GM23248 (cell line): Measurements from ENCODE around the gene NCK2. TPM values are rescaled to one million over a fixed set of nuclear protein-coding genes. Genes with fewer than 3 reads are reported as not detected.

Source experiments
- DNase-seq: peaks from one replicate; pipeline ENCODE4 v3.0.0-alpha.2; 2015
- H2AFZ ChIP-seq: fragments of 200-600 bp; sonication (generic); 2 replicates; pipeline ENCODE4 v1.6.1; 2016; ENCODE audit warnings: antibody characterized with exemption
- H3F3A ChIP-seq: fragments of 200-600 bp; sonication (generic); 2 replicates; pipeline ENCODE4 v1.6.1; 2016; ENCODE audit warnings: mild to moderate bottlenecking, antibody characterized with exemption, mixed run types; ENCODE audit not compliant: insufficient read depth
- H3K27ac ChIP-seq: fragments of 200-600 bp; sonication (generic); 2 replicates; pipeline ENCODE4 v1.5.1; 2016; ENCODE audit warnings: mild to moderate bottlenecking
- H3K27me3 ChIP-seq: fragments of 200-600 bp; sonication (generic); replicated peaks from 2 replicates; pipeline ENCODE4 v1.6.1; 2016; ENCODE audit warnings: mild to moderate bottlenecking; ENCODE audit not compliant: insufficient read depth
- H3K36me3 ChIP-seq: fragments of 200-600 bp; sonication (generic); 2 replicates; pipeline ENCODE4 v1.6.1; 2016; ENCODE audit warnings: low read depth, mild to moderate bottlenecking
- H3K4me1 ChIP-seq: fragments of 200-600 bp; sonication (generic); 2 replicates; pipeline ENCODE4 v1.6.1; 2016; ENCODE audit warnings: mild to moderate bottlenecking; ENCODE audit not compliant: insufficient read depth
- H3K4me2 ChIP-seq: fragments of 200-600 bp; sonication (generic); one replicate; pipeline ENCODE4 v1.6.1; 2016; ENCODE audit warnings: mild to moderate bottlenecking; ENCODE audit not compliant: unreplicated experiment
- H3K4me3 ChIP-seq: fragments of 200-600 bp; sonication (generic); 2 replicates; pipeline ENCODE4 v1.5.1; 2016; ENCODE audit warnings: mild to moderate bottlenecking
- H3K79me2 ChIP-seq: fragments of 200-600 bp; sonication (generic); 2 replicates; pipeline ENCODE4 v1.6.1; 2016; ENCODE audit warnings: mild to moderate bottlenecking; ENCODE audit not compliant: insufficient read depth
- H3K9ac ChIP-seq: fragments of 200-600 bp; sonication (generic); 2 replicates; pipeline ENCODE4 v1.6.1; 2016; ENCODE audit warnings: mild to moderate bottlenecking
- H3K9me2 ChIP-seq: fragments of 200-600 bp; sonication (generic); 2 replicates; pipeline ENCODE4 v1.6.1; 2016; ENCODE audit warnings: mixed run types, mild to moderate bottlenecking, moderate library complexity; ENCODE audit not compliant: insufficient read depth
- H3K9me3 ChIP-seq: fragments of 200-600 bp; sonication (generic); one replicate; pipeline ENCODE4 v1.6.1; 2017; ENCODE audit warnings: low read depth
- H4K20me1 ChIP-seq: fragments of 200-600 bp; sonication (generic); 2 replicates; pipeline ENCODE4 v1.6.0; 2016; ENCODE audit not compliant: insufficient read depth
- EZH2 ChIP-seq: fragments of 200-600 bp; sonication (generic); IDR thresholded peaks from 2 replicates; pipeline ENCODE4 v1.6.1; 2018; ENCODE audit warnings: antibody characterized with exemption, mild to moderate bottlenecking; ENCODE audit not compliant: insufficient read depth, poor library complexity, severe bottlenecking
- EZH2phosphoT487 ChIP-seq: fragments of 200-600 bp; sonication (generic); IDR thresholded peaks from 2 replicates; pipeline ENCODE4 v1.6.1; 2018; ENCODE audit warnings: antibody characterized with exemption, moderate library complexity, mild to moderate bottlenecking, low read depth; ENCODE audit not compliant: insufficient read depth
- WGBS, 2 experiments: methylation state at CpG; one replicate each; pipeline ENCODE4 v1.1.6; 2015 to 2017; ENCODE audit warnings: low lambda C conversion rate in 2 of 2, low coverage in 1 of 2; ENCODE audit errors: missing lambda C conversion rate in 2 of 2; 5-methylcytosine and 5-hydroxymethylcytosine counted together
- in situ Hi-C: fragments of 300-500 bp; cut with MboI; formaldehyde crosslinking; loops from 2 replicates; pipeline ENCODE4 v1.15.0; 2020
- polyA plus RNA-seq: library from polyadenylated mRNA; unstranded; fragments of >200 nt; fragmentation: Nextera tagmentation; extraction: Ambion mirVana; gene quantifications from 2 replicates; pipeline ENCODE4 v1.2.1, GENCODE V29; 2016
- total RNA-seq: library from RNA; depleted of rRNA; stranded (reverse); fragments of >200 nt; shearing (Covaris generic); gene quantifications from 2 replicates; pipeline ENCODE4 v1.2.3, GENCODE V29; 2014

NCK2 gene
- total and polyA plus RNA-seq, 2 experiments from 2014 or later: 5.1 to 25.2 TPM

DNA sequence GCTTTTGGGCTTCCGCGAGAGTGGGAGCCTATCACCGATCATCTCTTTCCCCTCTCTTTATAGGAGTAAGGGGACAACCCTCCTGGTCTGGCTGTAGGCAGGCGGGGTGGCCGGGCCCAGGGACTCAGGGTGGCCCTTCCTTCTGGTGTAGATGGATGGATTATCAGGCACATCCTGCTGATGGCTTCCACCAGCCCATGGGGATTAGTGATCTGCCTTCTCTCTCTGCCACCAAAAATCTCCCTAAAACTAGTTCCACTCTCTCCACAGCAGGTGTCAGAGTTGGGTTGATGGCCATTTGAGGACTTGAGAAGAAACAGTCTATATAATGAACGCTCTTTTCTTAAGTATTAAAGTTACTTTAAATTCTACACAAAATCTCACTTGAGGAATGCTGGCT is 37.4 kb downstream of the NCK2 start:
- H3K36me3 ChIP-seq: no peaks in the 10 kb centered on the region
- H3K27me3 ChIP-seq: no peaks in the 10 kb centered on the region
- in situ Hi-C loops: no loop called here
- no peaks in the 10 kb centered on the region for H3K4me1 ChIP-seq
- WGBS, 2 experiments: 82 to 85% methylated on average over 6 of the region's 6 CpGs
- TF ChIP-seq EZH2 (no peak), EZH2phosphoT487 (no peak)
- H4K20me1 ChIP-seq: peaks cover 4% of the 10 kb centered on the region; the same call in 1 of the 2 replicates
- H3K4me3 ChIP-seq: no peak overlapping the region
- no peak overlapping the region for H3K27ac ChIP-seq
- DNase-seq: no peak
- H3K79me2 ChIP-seq: peaks cover 83% of the 10 kb centered on the region
- no peak overlapping the region for H3K9ac ChIP-seq
- no peak overlapping the region for H2AFZ ChIP-seq
- no peaks in the 10 kb centered on the region for H3F3A ChIP-seq
- no peak overlapping the region for H3K4me2 ChIP-seq
- H3K9me3 ChIP-seq: no peaks in the 10 kb centered on the region
- no peaks in the 10 kb centered on the region for H3K9me2 ChIP-seq

DNA sequence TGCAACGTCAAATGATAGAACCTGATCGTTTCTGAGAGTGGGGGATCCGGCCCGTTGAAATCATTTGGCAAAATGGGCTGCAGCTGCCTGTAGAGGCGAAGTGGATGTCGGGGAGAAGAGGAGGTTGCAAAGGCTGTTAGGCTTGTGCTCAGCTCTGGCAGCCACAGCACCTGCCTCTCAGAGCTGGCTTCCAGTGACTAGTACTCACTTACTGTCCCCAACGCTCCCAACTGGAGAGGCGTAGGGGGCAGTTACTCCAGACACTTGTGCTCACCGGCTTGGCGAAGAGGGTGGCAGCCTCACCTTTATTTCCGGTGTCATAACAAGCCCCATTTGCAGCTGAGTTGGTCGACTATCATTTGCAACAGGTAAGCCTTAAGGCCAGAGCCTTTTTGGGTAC is 37.9 kb downstream of the NCK2 start:
- H3K9me2 ChIP-seq: no peaks in the 10 kb centered on the region
- no peak overlapping the region for H3K4me2 ChIP-seq
- no peaks in the 10 kb centered on the region for H3K36me3 ChIP-seq
- no peak overlapping the region for H3K4me3 ChIP-seq
- no peaks in the 10 kb centered on the region for H3K9me3 ChIP-seq
- H3K27ac ChIP-seq: no peak overlapping the region
- 88 to 89% methylated on average over 12 of the region's 12 CpGs for WGBS, 2 experiments
- H3K4me1 ChIP-seq: no peaks in the 10 kb centered on the region
- no peaks in the 10 kb centered on the region for H3F3A ChIP-seq
- H3K27me3 ChIP-seq: no peaks in the 10 kb centered on the region
- no peak overlapping the region for H3K9ac ChIP-seq
- TF ChIP-seq EZH2: no peak
- TF ChIP-seq EZH2phosphoT487: no peak
- H3K79me2 ChIP-seq: peaks cover 84% of the 10 kb centered on the region
- peaks cover 4% of the 10 kb centered on the region; the same call in 1 of the 2 replicates for H4K20me1 ChIP-seq
- in situ Hi-C loops: no loop called here
- no peak overlapping the region for H2AFZ ChIP-seq
- DNase-seq: no peak

DNA sequence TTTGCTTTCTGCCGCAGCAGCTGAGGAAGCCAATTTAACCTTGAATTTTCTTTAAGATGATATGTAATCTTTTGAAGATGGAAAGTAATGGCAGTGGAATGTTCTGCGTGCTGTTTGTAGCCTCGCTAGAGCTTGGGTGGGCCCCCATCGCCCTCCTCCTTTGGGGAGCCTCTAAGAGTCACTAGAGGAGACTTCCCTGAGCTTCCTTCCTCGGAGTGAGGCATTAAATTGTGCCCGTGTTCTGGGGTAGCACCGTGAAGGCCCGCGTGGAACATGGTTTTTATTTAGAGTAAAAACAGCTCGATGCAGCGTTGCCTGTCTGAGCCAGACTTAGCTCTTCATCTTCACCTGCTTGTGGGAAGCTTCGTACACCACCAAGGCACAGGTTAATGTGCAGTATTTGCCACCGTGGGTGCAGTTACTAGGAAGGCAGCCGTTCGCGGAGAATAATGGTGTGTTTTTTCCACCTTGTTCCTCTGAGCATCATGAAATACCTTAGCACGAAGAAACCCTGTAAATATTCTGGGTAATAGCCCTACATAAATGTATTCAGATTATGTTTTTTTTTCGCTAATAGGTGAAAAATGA is 38.5 kb downstream of the NCK2 start:
- DNase-seq: no peak
- H4K20me1 ChIP-seq: peaks cover 4% of the 10 kb centered on the region; the same call in 1 of the 2 replicates
- H3K9ac ChIP-seq: no peak overlapping the region
- H3K4me1 ChIP-seq: no peaks in the 10 kb centered on the region
- 86 to 88% methylated on average over 18 of the region's 18 CpGs for WGBS, 2 experiments
- in situ Hi-C loops: no loop called here
- H3K79me2 ChIP-seq: peaks cover 85% of the 10 kb centered on the region
- no peaks in the 10 kb centered on the region for H3K9me2 ChIP-seq
- no peak overlapping the region for H2AFZ ChIP-seq
- no peak overlapping the region for H3K4me2 ChIP-seq
- H3K36me3 ChIP-seq: no peaks in the 10 kb centered on the region
- H3K9me3 ChIP-seq: no peaks in the 10 kb centered on the region
- H3K27ac ChIP-seq: no peak overlapping the region
- TF ChIP-seq EZH2 (no peak), EZH2phosphoT487 (no peak)
- no peaks in the 10 kb centered on the region for H3F3A ChIP-seq
- H3K4me3 ChIP-seq: no peak overlapping the region
- no peaks in the 10 kb centered on the region for H3K27me3 ChIP-seq

DNA sequence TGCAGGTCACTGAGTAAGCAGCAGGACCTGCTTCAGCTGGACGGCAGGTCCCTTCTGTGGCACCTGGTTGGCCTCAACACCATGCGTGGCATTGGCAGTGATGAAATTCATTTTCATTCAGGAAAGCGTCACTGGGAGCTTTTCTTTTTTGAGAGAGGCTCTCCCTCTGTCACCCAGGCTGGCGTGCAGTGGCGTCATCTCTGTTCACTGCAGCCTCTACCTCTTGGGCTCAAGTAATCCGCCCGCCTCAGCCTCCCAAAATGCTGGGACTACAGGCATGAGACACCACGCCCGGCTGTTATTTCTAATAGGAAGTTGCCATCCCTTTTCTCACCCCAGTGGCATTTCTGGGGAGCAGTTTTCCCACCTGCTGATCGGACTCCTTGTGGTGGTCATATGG is 39.3 kb downstream of the NCK2 start:
- H3K9me3 ChIP-seq: no peaks in the 10 kb centered on the region
- WGBS, 2 experiments: 91 to 93% methylated on average over 10 of the region's 10 CpGs
- no peak overlapping the region for H3K4me3 ChIP-seq
- peaks cover 4% of the 10 kb centered on the region; the same call in 1 of the 2 replicates for H4K20me1 ChIP-seq
- H2AFZ ChIP-seq: no peak overlapping the region
- no peaks in the 10 kb centered on the region for H3K36me3 ChIP-seq
- H3K27me3 ChIP-seq: no peaks in the 10 kb centered on the region
- H3K4me2 ChIP-seq: no peak overlapping the region
- H3K27ac ChIP-seq: no peak overlapping the region
- H3K4me1 ChIP-seq: no peaks in the 10 kb centered on the region
- no peaks in the 10 kb centered on the region for H3K9me2 ChIP-seq
- DNase-seq: no peak
- no peak overlapping the region for H3K9ac ChIP-seq
- TF ChIP-seq EZH2 (no peak), EZH2phosphoT487 (no peak)
- in situ Hi-C loops: no loop called here
- no peaks in the 10 kb centered on the region for H3F3A ChIP-seq
- H3K79me2 ChIP-seq: peaks cover 83% of the 10 kb centered on the region

DNA sequence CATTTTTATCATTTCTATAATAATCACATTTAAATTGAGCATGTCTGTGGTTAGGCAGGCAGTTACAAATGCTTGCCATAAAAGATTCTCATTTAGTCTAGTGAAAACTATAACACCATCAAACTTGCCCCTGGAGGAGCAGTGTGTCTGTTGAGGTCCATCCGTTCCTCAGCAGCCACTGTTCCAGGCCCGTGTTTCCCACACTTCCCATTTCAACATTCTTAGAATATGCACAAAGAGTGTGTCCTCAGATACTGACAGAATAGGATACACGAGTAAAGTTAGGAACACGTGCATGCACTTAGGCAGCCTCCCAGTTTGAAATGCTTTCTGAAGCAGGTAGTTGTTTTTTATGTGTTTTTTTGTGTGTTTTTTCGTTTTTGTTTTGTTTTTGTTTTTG is 39.9 kb downstream of the NCK2 start:
- H4K20me1 ChIP-seq: peaks cover 4% of the 10 kb centered on the region; the same call in 1 of the 2 replicates
- no peak overlapping the region for H3K27ac ChIP-seq
- H3K4me1 ChIP-seq: peaks cover 3% of the 10 kb centered on the region
- DNase-seq: no peak
- in situ Hi-C loops: no loop called here
- H2AFZ ChIP-seq: no peak overlapping the region
- TF ChIP-seq EZH2: no peak
- TF ChIP-seq EZH2phosphoT487: no peak
- H3F3A ChIP-seq: no peaks in the 10 kb centered on the region
- no peak overlapping the region for H3K4me2 ChIP-seq
- H3K27me3 ChIP-seq: no peaks in the 10 kb centered on the region
- H3K79me2 ChIP-seq: peaks cover 83% of the 10 kb centered on the region
- 84% methylated on average over 5 of the region's 5 CpGs for WGBS, 2 experiments
- H3K9me3 ChIP-seq: no peaks in the 10 kb centered on the region
- no peak overlapping the region for H3K4me3 ChIP-seq
- H3K9me2 ChIP-seq: no peaks in the 10 kb centered on the region
- no peaks in the 10 kb centered on the region for H3K36me3 ChIP-seq
- H3K9ac ChIP-seq: no peak overlapping the region
